VCaP (cell line): Measurements from ENCODE around the gene GPC3.

Experiments
- H3K27ac ChIP-seq: fragments of 450-650 bp; 2 replicates; pipeline ENCODE4 v1.5.1; 2017
- CTCF ChIP-seq: fragments of 450-650 bp; conservative IDR thresholded peaks from 2 replicates; pipeline ENCODE4 v1.5.1; 2017; ENCODE audit warnings: mild to moderate bottlenecking, moderate library complexity

Gene GPC3

GRCh38 chrX:133652185-133652584 lies 333.2 kb downstream of the GPC3 start:
- H3K27ac ChIP-seq = no peak overlapping the region
- no peak for TF ChIP-seq CTCF

DNA sequence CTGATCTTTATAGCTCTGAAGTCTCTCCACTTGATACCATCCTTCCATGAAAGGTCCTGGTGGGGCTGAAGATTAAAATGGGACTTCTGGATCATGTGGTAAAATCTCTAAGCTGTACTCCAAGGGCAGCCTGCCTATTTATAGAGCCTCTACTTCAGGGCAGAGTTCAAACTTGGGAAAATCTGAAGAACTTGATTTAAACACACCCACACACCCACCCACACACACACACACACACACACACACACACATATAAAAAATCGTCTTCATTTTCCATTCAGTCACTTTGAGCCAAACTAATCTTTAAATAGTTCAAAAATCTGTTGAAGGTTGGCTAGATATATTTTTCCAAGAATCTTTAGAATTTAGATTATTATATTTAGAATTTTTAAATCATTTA lies 335.2 kb downstream of the GPC3 start:
- no peak for TF ChIP-seq CTCF
- no peak overlapping the region for H3K27ac ChIP-seq

- no peak for TF ChIP-seq CTCF
- H3K27ac ChIP-seq = no peak overlapping the region; the same call in 1 of the 2 replicates
These were observed 335.7 kb downstream of the GPC3 start for GRCh38 chrX:133649651-133650050.

GRCh38 chrX:133648594-133648993 lies 336.8 kb downstream of the GPC3 start:
- no peak for TF ChIP-seq CTCF
- H3K27ac ChIP-seq = no peak overlapping the region

DNA sequence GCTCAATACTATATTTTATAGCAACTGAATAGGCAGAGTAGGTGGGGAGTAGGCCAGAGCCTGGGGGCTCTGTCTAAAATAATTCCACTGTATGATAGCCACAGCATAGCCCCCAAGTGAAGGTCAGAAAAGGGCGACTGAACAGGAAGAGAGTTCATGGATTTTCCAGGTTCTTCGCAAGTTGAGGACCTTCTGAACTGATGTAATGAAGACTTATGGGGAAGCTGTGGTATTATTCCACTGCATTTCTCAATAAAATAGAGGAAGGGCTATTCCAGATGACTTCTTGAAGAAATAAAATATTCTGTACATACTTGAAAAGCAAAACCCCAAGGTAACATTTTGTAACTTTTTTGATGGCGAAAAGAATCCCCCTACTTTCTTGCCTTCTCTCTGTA lies 338.7 kb downstream of the GPC3 start:
- H3K27ac ChIP-seq = no peak overlapping the region
- TF ChIP-seq CTCF = no peak

GRCh38 chrX:133645977-133646718 lies 339.2 kb downstream of the GPC3 start:
- no peak for TF ChIP-seq CTCF
- H3K27ac ChIP-seq = no peak overlapping the region

DNA sequence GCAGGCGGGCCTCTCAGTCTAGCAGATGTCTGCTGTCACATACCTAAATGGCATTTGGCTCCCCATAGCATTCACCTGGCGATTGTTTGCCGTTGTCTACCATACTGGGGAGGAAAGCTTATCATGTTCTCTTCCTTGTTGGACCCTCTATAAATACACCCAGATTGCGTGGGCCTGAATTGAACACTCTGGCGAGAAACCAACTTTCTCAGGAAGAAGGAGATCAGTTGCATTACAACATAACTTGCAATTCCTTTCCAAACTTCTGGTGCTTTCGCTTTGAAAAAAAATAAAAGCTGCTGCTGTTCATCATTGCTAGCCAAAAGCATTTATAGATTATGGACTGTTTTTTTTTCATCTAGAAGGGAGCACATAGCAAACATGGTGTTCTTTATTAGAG lies 340.1 kb downstream of the GPC3 start:
- no peak for TF ChIP-seq CTCF
- no peak overlapping the region for H3K27ac ChIP-seq
